Spleen (tissue), 11 donors: Measurements from ENCODE around the gene TMPO. TPM values are rescaled to one million over a fixed set of nuclear protein-coding genes. Genes with fewer than 3 reads are reported as not detected.

Experiments used
- DNase-seq: peaks from one replicate; pipeline ENCODE4 v3.0.0-alpha.2; 2020
- H3K27ac ChIP-seq, 8 donors: fragments of 200-600 bp; sonication (generic) in 7 of 8; 1 replicate in 4 of 8; 2 replicates in 4 of 8; pipeline versions ENCODE4 v1.5.0 to v1.8.0; 2016 to 2021; ENCODE audit warnings: inconsistent platforms in 4 of 8, mild to moderate bottlenecking in 4 of 8, moderate library complexity in 1 of 8
- H3K27me3 ChIP-seq, 7 donors: fragments of 200-600 bp; sonication (generic) in 6 of 7; replicated peaks in 1 of 7; 1 replicate in 4 of 7; 2 replicates in 3 of 7; pipeline versions ENCODE4 v1.5.0 to v1.8.0; 2016 to 2021; ENCODE audit warnings: inconsistent platforms in 3 of 7, mild to moderate bottlenecking in 1 of 7
- H3K36me3 ChIP-seq, 6 donors: fragments of 200-600 bp; sonication (generic) in 5 of 6; 1 replicate in 4 of 6; 2 replicates in 2 of 6; pipeline versions ENCODE4 v1.5.0 to v1.8.0; 2016 to 2021; ENCODE audit warnings: inconsistent platforms in 2 of 6
- H3K4me1 ChIP-seq, 6 donors: fragments of 200-600 bp; sonication (generic) in 5 of 6; 1 replicate in 3 of 6; 2 replicates in 3 of 6; pipeline versions ENCODE4 v1.5.0 to v1.8.0; 2016 to 2021; ENCODE audit warnings: inconsistent platforms in 3 of 6
- H3K4me3 ChIP-seq, 8 donors: fragments of 200-600 bp; sonication (generic) in 7 of 8; 1 replicate in 4 of 8; 2 replicates in 4 of 8; pipeline versions ENCODE4 v1.5.0 to v1.8.0; 2016 to 2021; ENCODE audit warnings: inconsistent platforms in 4 of 8, mild to moderate bottlenecking in 4 of 8, moderate library complexity in 2 of 8
- H3K9me3 ChIP-seq, 8 donors: fragments of 200-600 bp; sonication (generic) in 7 of 8; 1 replicate in 4 of 8; 2 replicates in 4 of 8; pipeline versions ENCODE4 v1.5.0 to v1.8.0; 2016 to 2021; ENCODE audit warnings: inconsistent platforms in 4 of 8
- POLR2A ChIP-seq, 3 donors: fragments of 450-650 bp; IDR thresholded peaks; one replicate each; pipeline ENCODE4 v1.5.1; 2017; ENCODE audit warnings: antibody characterized with exemption in 3 of 3, mild to moderate bottlenecking in 1 of 3
- POLR2AphosphoS5 ChIP-seq, 3 donors: sonication (generic); formaldehyde crosslinking; IDR thresholded peaks; one replicate each; pipeline ENCODE4 v1.5.1; 2017; ENCODE audit warnings: antibody characterized with exemption in 3 of 3
- WGBS, 5 donors: extraction: QIAGEN DNeasy Blood & Tissue Kit in 3 of 5; methylation state at CpG; one replicate each; pipeline versions ENCODE4 v1.1.5 to v1.1.7; 2013 to 2018; 5-methylcytosine and 5-hydroxymethylcytosine counted together
- intact Hi-C: fragments of 100-400 bp; cut with DNase I; formaldehyde crosslinking; loops from one replicate; pipeline ENCODE4 v1.15.0; 2023; ENCODE audit warnings: low total_unique reads
- polyA plus RNA-seq, 3 donors: library from polyadenylated mRNA; stranded (reverse); fragments of 200-250 nt; gene quantifications; one replicate each; pipeline ENCODE4 v1.2.1, GENCODE V29; 2013
- total RNA-seq, 7 donors: library from RNA; depleted of rRNA in 3 of 7; stranded (reverse); fragments of >200 nt in 3 of 7; fragmentation: NEBNext Ultra II Directional in 4 of 7; extraction: Animal tissue kit (Norgen Biotek cat#: 25700) in 4 of 7; gene quantifications; one replicate each; pipeline versions ENCODE4 v1.1.0 to v1.2.1, GENCODE V29; 2016 to 2021
- TF ChIP-seq, protein P1 (sequence below), 11 experiments: fragments of 200-600 bp in 7 of 11; fragments of 450-650 bp in 4 of 11; sonication (generic) in 4 of 11; IDR thresholded peaks in 8 of 11; conservative IDR thresholded peaks in 3 of 11; 1 replicate in 7 of 11; 2 replicates in 4 of 11; pipeline versions ENCODE4 v1.4.0 to v1.8.0; 2016 to 2021; ENCODE audit warnings: antibody characterized with exemption in 11 of 11, inconsistent platforms in 4 of 11, mild to moderate bottlenecking in 1 of 11
- donor health status: healthy with polysubstance abuse.
- donor health status: DM: no; HTN: no; CAD: no; lungs with moderate emphysema.
- donor health status: DM: no; HTN: no; CAD: no.
- donor health status: Bipolar disorder and iron deficiency.
- donor health status: healthy.
- donor health status: DM: no; HTN: no; CAD: no.
- donor health status: DM: yes; HTN: yes; CAD: no.

The TMPO gene
- total and polyA plus RNA-seq, 10 donors = 31.6 to 150 (median 89.8) TPM

DNA sequence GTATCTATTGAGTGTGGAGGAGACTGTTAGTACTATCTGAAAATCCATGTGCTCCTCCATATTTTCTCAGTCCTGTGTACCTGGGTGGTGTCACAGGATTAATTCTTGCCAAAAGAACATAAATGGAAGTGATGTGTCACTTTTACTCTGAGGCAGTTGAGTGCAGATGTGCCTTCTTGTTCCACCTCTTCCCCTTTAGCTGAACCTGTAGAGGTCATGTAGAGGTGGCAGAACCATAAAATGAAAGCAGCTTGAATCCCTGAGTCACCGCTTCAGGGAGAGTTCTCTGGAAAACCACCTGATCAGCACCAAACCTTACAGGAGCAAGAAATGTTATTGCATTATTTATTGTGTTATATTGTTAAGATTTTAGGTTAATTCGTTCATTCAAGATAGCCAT is 63.4 kb downstream of the TMPO start:
- no peak for DNase-seq
- Histone ChIP-seq H3K36me3 (no peaks in the 10 kb centered on the region), H3K4me3 (no peak overlapping the region), H3K9me3 (no peaks in the 10 kb centered on the region), H3K27ac (no peak overlapping the region), H3K27me3 (no peaks in the 10 kb centered on the region), H3K4me1 (no peaks in the 10 kb centered on the region)
- TF ChIP-seq POLR2AphosphoS5 (IDR thresholded peaks at IDR 0.05) (no peak), POLR2A (IDR thresholded peaks at IDR 0.05) (no peak)
- TF ChIP-seq, protein P1, sequence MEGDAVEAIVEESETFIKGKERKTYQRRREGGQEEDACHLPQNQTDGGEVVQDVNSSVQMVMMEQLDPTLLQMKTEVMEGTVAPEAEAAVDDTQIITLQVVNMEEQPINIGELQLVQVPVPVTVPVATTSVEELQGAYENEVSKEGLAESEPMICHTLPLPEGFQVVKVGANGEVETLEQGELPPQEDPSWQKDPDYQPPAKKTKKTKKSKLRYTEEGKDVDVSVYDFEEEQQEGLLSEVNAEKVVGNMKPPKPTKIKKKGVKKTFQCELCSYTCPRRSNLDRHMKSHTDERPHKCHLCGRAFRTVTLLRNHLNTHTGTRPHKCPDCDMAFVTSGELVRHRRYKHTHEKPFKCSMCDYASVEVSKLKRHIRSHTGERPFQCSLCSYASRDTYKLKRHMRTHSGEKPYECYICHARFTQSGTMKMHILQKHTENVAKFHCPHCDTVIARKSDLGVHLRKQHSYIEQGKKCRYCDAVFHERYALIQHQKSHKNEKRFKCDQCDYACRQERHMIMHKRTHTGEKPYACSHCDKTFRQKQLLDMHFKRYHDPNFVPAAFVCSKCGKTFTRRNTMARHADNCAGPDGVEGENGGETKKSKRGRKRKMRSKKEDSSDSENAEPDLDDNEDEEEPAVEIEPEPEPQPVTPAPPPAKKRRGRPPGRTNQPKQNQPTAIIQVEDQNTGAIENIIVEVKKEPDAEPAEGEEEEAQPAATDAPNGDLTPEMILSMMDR (IDR thresholded peaks at IDR 0.05 in 8 of 11, conservative IDR thresholded peaks at IDR 0.05 in 3 of 11) = no peak
- WGBS, 5 donors = 78 to 84% (median 80%) methylated on average over 2 of the region's 2 CpGs
- intact Hi-C loops = no loop called here

DNA sequence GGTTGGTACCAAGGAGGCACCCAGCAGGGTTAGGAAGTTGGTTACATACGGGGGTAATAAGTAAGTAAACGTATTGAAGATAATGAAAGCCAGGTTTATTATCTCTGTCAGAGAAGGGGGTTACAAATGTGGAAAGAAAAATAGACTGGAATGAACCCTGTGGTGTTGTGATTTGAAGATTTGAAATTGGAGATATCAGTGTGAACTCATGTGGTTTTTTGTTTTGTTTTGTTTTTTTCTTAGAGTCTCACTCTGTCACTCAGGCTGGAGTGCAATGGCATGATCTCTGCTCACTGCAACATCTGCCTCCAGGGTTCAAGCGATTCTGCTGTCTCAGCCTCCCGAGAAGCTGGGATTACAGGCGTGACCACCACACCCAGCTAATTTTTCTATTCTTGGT is 64.0 kb downstream of the TMPO start:
- H3K27ac ChIP-seq = no peak overlapping the region
- no peaks in the 10 kb centered on the region for H3K27me3 ChIP-seq
- no peak overlapping the region for H3K4me3 ChIP-seq
- no peak for DNase-seq
- 87 to 94% (median 90%) methylated on average over 5 of the region's 5 CpGs for WGBS, 5 donors
- no peaks in the 10 kb centered on the region for H3K36me3 ChIP-seq
- TF ChIP-seq POLR2AphosphoS5 (IDR thresholded peaks at IDR 0.05) = no peak
- TF ChIP-seq, protein P1 (IDR thresholded peaks at IDR 0.05 in 8 of 11, conservative IDR thresholded peaks at IDR 0.05 in 3 of 11) = no peak
- no peak for TF ChIP-seq POLR2A (IDR thresholded peaks at IDR 0.05)
- intact Hi-C loops = no loop called here
- no peaks in the 10 kb centered on the region for H3K4me1 ChIP-seq
- H3K9me3 ChIP-seq = no peaks in the 10 kb centered on the region

- no peaks in the 10 kb centered on the region for H3K9me3 ChIP-seq
- no peak overlapping the region for H3K4me3 ChIP-seq
- TF ChIP-seq POLR2A (IDR thresholded peaks at IDR 0.05) = no peak
- no peak for TF ChIP-seq POLR2AphosphoS5 (IDR thresholded peaks at IDR 0.05)
- TF ChIP-seq, protein P1 (IDR thresholded peaks at IDR 0.05 in 8 of 11, conservative IDR thresholded peaks at IDR 0.05 in 3 of 11) = no peak
- H3K27me3 ChIP-seq = no peaks in the 10 kb centered on the region
- no peaks in the 10 kb centered on the region for H3K36me3 ChIP-seq
- no peak for DNase-seq
- 84 to 92% (median 90%) methylated on average over 3 of the region's 3 CpGs for WGBS, 5 donors
- no peaks in the 10 kb centered on the region for H3K4me1 ChIP-seq
- intact Hi-C loops = no loop called here
- no peak overlapping the region for H3K27ac ChIP-seq
These were observed 64.4 kb downstream of the TMPO start for GRCh38 chr12:98579835-98580234.

- 93 to 98% (median 96%) methylated on average over 5 of the region's 5 CpGs for WGBS, 5 donors
- no peak for DNase-seq
- TF ChIP-seq POLR2AphosphoS5 (IDR thresholded peaks at IDR 0.05) (no peak), POLR2A (IDR thresholded peaks at IDR 0.05) (no peak)
- TF ChIP-seq, protein P1 (IDR thresholded peaks at IDR 0.05 in 8 of 11, conservative IDR thresholded peaks at IDR 0.05 in 3 of 11) = no peak
- no peaks in the 10 kb centered on the region for H3K36me3 ChIP-seq
- intact Hi-C loops = no loop called here
- H3K27me3 ChIP-seq = no peaks in the 10 kb centered on the region
- H3K4me3 ChIP-seq = no peak overlapping the region
- H3K9me3 ChIP-seq = no peaks in the 10 kb centered on the region
- H3K27ac ChIP-seq = no peak overlapping the region
- no peaks in the 10 kb centered on the region for H3K4me1 ChIP-seq
These were observed 65.3 kb downstream of the TMPO start for GRCh38 chr12:98580695-98581094.
